Activated CD4-positive, alpha-beta memory T cell treated with anti-CD3 and anti-CD28 coated beads for 36 hours (primary cell): ENCODE data around the gene CCDC63. TPM values are rescaled to one million over a fixed set of nuclear protein-coding genes. Genes with fewer than 3 reads are reported as not detected.

Experiments used
- CTCF ChIA-PET: fragments of 350-600 bp; sonication (Branson Sonifier 250); formaldehyde crosslinking; loops from one replicate; lab custom pipeline; 2021; ENCODE audit warnings: antibody characterized with exemption, inconsistent platforms; lab: Charles Lee
- POLR2A ChIA-PET: fragments of 350-600 bp; sonication (Branson Sonifier 250); formaldehyde crosslinking; loops from one replicate; lab custom pipeline; 2021; ENCODE audit warnings: antibody characterized with exemption; lab: Charles Lee
- DNase-seq: peaks from one replicate; pipeline ENCODE4 v3.0.0-alpha.2; 2020
- H3K27ac Mint-ChIP-seq: one replicate; pipeline ENCODE4 v1.8.0; 2021; ENCODE audit warnings: mixed read lengths
- H3K27me3 Mint-ChIP-seq: one replicate; pipeline ENCODE4 v1.8.0; 2021; ENCODE audit warnings: mixed read lengths
- H3K36me3 Mint-ChIP-seq: one replicate; pipeline ENCODE4 v1.8.0; 2021; ENCODE audit warnings: mixed read lengths
- H3K4me1 Mint-ChIP-seq: one replicate; pipeline ENCODE4 v1.8.0; 2021; ENCODE audit warnings: low read depth, mixed read lengths
- H3K4me3 Mint-ChIP-seq: one replicate; pipeline ENCODE4 v1.8.0; 2021; ENCODE audit warnings: mild to moderate bottlenecking, mixed read lengths
- H3K9me3 Mint-ChIP-seq: one replicate; pipeline ENCODE4 v1.8.0; 2021; ENCODE audit warnings: mixed read lengths
- intact Hi-C: fragments of 100-400 bp; cut with micrococcal nuclease; formaldehyde crosslinking; loops from one replicate; pipeline ENCODE4 v1.15.1; 2023
- total RNA-seq, 2 experiments: library from RNA; stranded (reverse); gene quantifications; one replicate each; pipeline ENCODE4 v1.2.3, GENCODE V29; 2021

The CCDC63 gene
- total RNA-seq, 2 experiments from 2014 or later: not detected

- POLR2A ChIA-PET: no interaction called here
- Mint-ChIP-seq H3K4me1 (peaks cover 3% of the 10 kb centered on the region), H3K27me3 (no peaks in the 10 kb centered on the region), H3K9me3 (no peaks in the 10 kb centered on the region), H3K4me3 (no peak overlapping the region), H3K27ac (no peak overlapping the region), H3K36me3 (no peaks in the 10 kb centered on the region)
- CTCF ChIA-PET: no interaction called here
- DNase-seq: no peak
- intact Hi-C loops: no loop called here
These were observed 27.6 kb upstream of the CCDC63 start for GRCh38 chr12:110819150-110819549.

GRCh38 chr12:110819646-110820045 lies 27.1 kb upstream of the CCDC63 start:
- no peak for DNase-seq
- Mint-ChIP-seq H3K27ac (no peak overlapping the region), H3K4me1 (peaks cover 3% of the 10 kb centered on the region), H3K36me3 (no peaks in the 10 kb centered on the region), H3K4me3 (no peak overlapping the region), H3K9me3 (no peaks in the 10 kb centered on the region), H3K27me3 (no peaks in the 10 kb centered on the region)
- CTCF ChIA-PET: no interaction called here
- intact Hi-C loops: loop anchor here (10.0 kb wide), 1 partner anchor 315 kb away; the partner anchor contains the start of genes RAD9B and VPS29
- POLR2A ChIA-PET: no interaction called here

- intact Hi-C loops: loop anchor here (10.0 kb wide), 1 partner anchor 317 kb away; the partner anchor contains the start of genes RAD9B and VPS29
- no peak for DNase-seq
- Mint-ChIP-seq H3K27ac (no peak overlapping the region), H3K36me3 (no peaks in the 10 kb centered on the region), H3K9me3 (no peaks in the 10 kb centered on the region), H3K4me3 (no peak overlapping the region), H3K27me3 (no peaks in the 10 kb centered on the region), H3K4me1 (peaks cover 12% of the 10 kb centered on the region)
- ChIA-PET POLR2A (no interaction called here), CTCF (interaction anchor here (1.2 to 1.3 kb wide), 2 partner anchors 11 to 114 kb away, joined by 3 read pairs; no protein-coding TSS in a partner anchor)
These were observed 24.9 kb upstream of the CCDC63 start for GRCh38 chr12:110821917-110822316.

GRCh38 chr12:110822821-110823415 lies 23.9 kb upstream of the CCDC63 start:
- no peaks in the 10 kb centered on the region for H3K9me3 Mint-ChIP-seq
- H3K36me3 Mint-ChIP-seq: no peaks in the 10 kb centered on the region
- peak; percentile 17 for DNase-seq
- H3K4me1 Mint-ChIP-seq: peaks cover 14% of the 10 kb centered on the region
- H3K27ac Mint-ChIP-seq: no peak overlapping the region
- peaks cover 4% of the 10 kb centered on the region for H3K27me3 Mint-ChIP-seq
- H3K4me3 Mint-ChIP-seq: no peak overlapping the region
- intact Hi-C loops: loop anchor here (10.0 kb wide), 1 partner anchor 318 kb away; the partner anchor contains the start of genes RAD9B and VPS29
- POLR2A ChIA-PET: no interaction called here
- CTCF ChIA-PET: interaction anchor here (0.8 to 1.6 kb wide), 5 partner anchors 10 to 118 kb away, joined by 3 to 5 read pairs (median 4); no protein-coding TSS in a partner anchor

GRCh38 chr12:110824342-110824741 lies 22.4 kb upstream of the CCDC63 start:
- POLR2A ChIA-PET: no interaction called here

GRCh38 chr12:110825530-110825929 lies 21.3 kb upstream of the CCDC63 start:
- intact Hi-C loops: loop anchor here (10.0 kb wide), 1 partner anchor 321 kb away; the partner anchor contains the start of genes RAD9B and VPS29
- Mint-ChIP-seq H3K36me3 (no peaks in the 10 kb centered on the region), H3K4me1 (peaks cover 14% of the 10 kb centered on the region), H3K9me3 (no peaks in the 10 kb centered on the region), H3K27me3 (peaks cover 4% of the 10 kb centered on the region), H3K27ac (peak overlapping the region; percentile 34), H3K4me3 (no peak overlapping the region)
- no peak for DNase-seq
- POLR2A ChIA-PET: no interaction called here
- CTCF ChIA-PET: interaction anchor here (0.7 to 3.7 kb wide), 9 partner anchors 10 to 434 kb away, joined by 3 to 21 read pairs (median 3); no protein-coding TSS in a partner anchor

More at GRCh38 chr12:110824342-110824741, 22.4 kb upstream of the CCDC63 start:
- Mint-ChIP-seq H3K36me3 (no peaks in the 10 kb centered on the region), H3K4me3 (no peak overlapping the region), H3K4me1 (peaks cover 14% of the 10 kb centered on the region), H3K27me3 (peaks cover 4% of the 10 kb centered on the region), H3K9me3 (no peaks in the 10 kb centered on the region), H3K27ac (no peak overlapping the region)
- intact Hi-C loops: loop anchor here (10.0 kb wide), 1 partner anchor 320 kb away; the partner anchor contains the start of genes RAD9B and VPS29
- DNase-seq: no peak
- CTCF ChIA-PET: interaction anchor here (0.6 to 2.1 kb wide), 7 partner anchors 64 to 314 kb away, joined by 3 to 9 read pairs (median 4); no protein-coding TSS in a partner anchor

GRCh38 chr12:110826592-110827200 lies 20.1 kb upstream of the CCDC63 start:
- Mint-ChIP-seq H3K4me3 (no peak overlapping the region), H3K9me3 (no peaks in the 10 kb centered on the region), H3K4me1 (peaks cover 14% of the 10 kb centered on the region), H3K27ac (no peak overlapping the region), H3K36me3 (no peaks in the 10 kb centered on the region), H3K27me3 (peaks cover 4% of the 10 kb centered on the region)
- peak; percentile 94 for DNase-seq
- POLR2A ChIA-PET: interaction anchor here (0.6 kb wide), 1 partner anchor 213 kb away, joined by 3 read pairs; the partner anchor contains the start of gene TCTN1
- intact Hi-C loops: loop anchor here (1.0 to 10.0 kb wide), 7 partner anchors 50 to 376 kb away; partner anchors contain the start of genes ARPC3, RAD9B and VPS29
- CTCF ChIA-PET: interaction anchor here (0.6 to 3.7 kb wide), 38 partner anchors 8 to 377 kb away, joined by 3 to 30 read pairs (median 4); partner anchors contain the start of gene TCTN1

GRCh38 chr12:110829308-110829707 lies 17.5 kb upstream of the CCDC63 start:
- Mint-ChIP-seq H3K4me1 (peaks cover 12% of the 10 kb centered on the region), H3K27ac (no peak overlapping the region), H3K27me3 (peaks cover 4% of the 10 kb centered on the region), H3K9me3 (no peaks in the 10 kb centered on the region), H3K4me3 (no peak overlapping the region), H3K36me3 (no peaks in the 10 kb centered on the region)
- DNase-seq: no peak
- ChIA-PET POLR2A (no interaction called here), CTCF (interaction anchor here (1.2 to 2.9 kb wide), 3 partner anchors 59 to 228 kb away, joined by 3 to 30 read pairs (median 6); no protein-coding TSS in a partner anchor)
- intact Hi-C loops: loop anchor here (10.0 kb wide), 1 partner anchor 325 kb away; the partner anchor contains the start of genes RAD9B and VPS29

GRCh38 chr12:110836291-110836690 lies 10.5 kb upstream of the CCDC63 start:
- ChIA-PET CTCF (interaction anchor here (0.6 kb wide), 1 partner anchor 121 kb away, joined by 3 read pairs; no protein-coding TSS in a partner anchor), POLR2A (no interaction called here)
- no peaks in the 10 kb centered on the region for H3K9me3 Mint-ChIP-seq
- no peak overlapping the region for H3K4me3 Mint-ChIP-seq
- no peaks in the 10 kb centered on the region for H3K4me1 Mint-ChIP-seq
- DNase-seq: no peak
- no peaks in the 10 kb centered on the region for H3K36me3 Mint-ChIP-seq
- H3K27ac Mint-ChIP-seq: no peak overlapping the region
- no peaks in the 10 kb centered on the region for H3K27me3 Mint-ChIP-seq
- intact Hi-C loops: no loop called here

- DNase-seq: no peak
- POLR2A ChIA-PET: no interaction called here
- H3K9me3 Mint-ChIP-seq: no peaks in the 10 kb centered on the region
- H3K4me1 Mint-ChIP-seq: no peaks in the 10 kb centered on the region
- no peak overlapping the region for H3K27ac Mint-ChIP-seq
- no peaks in the 10 kb centered on the region for H3K36me3 Mint-ChIP-seq
- intact Hi-C loops: no loop called here
- no peak overlapping the region for H3K4me3 Mint-ChIP-seq
- CTCF ChIA-PET: no interaction called here
- H3K27me3 Mint-ChIP-seq: peaks cover 16% of the 10 kb centered on the region
These were observed 5.8 kb upstream of the CCDC63 start for GRCh38 chr12:110841007-110841406.

- H3K4me1 Mint-ChIP-seq: peaks cover 3% of the 10 kb centered on the region
- H3K27me3 Mint-ChIP-seq: peaks cover 35% of the 10 kb centered on the region
- no peaks in the 10 kb centered on the region for H3K9me3 Mint-ChIP-seq
- ChIA-PET POLR2A (no interaction called here), CTCF (no interaction called here)
- intact Hi-C loops: no loop called here
- no peaks in the 10 kb centered on the region for H3K36me3 Mint-ChIP-seq
- H3K27ac Mint-ChIP-seq: no peak overlapping the region
- DNase-seq: no peak
- H3K4me3 Mint-ChIP-seq: no peak overlapping the region
These were observed 2.7 kb upstream of the CCDC63 start for GRCh38 chr12:110844131-110844530.
